ENCODE results near the gene GAL3ST2. TPM values are rescaled to one million over a fixed set of nuclear protein-coding genes. Genes with fewer than 3 reads are reported as not detected.
"Not testable (repeated sequence)": the region's sequence is repeated elsewhere in the genome, so short reads cannot be mapped to it uniquely, and the experiment has no call there.

GAL3ST2 gene
- total RNA-seq, 4 donors from 2014 or later = 2.7 TPM; not detected in 3

- Histone ChIP-seq H3K27me3 (peaks cover 0 to 55% (median 7%) of the 10 kb centered on the region in 4 donors), H3K4me1 (peaks cover 0 to 4% (median under 1%) of the 10 kb centered on the region in 4 donors), H3K36me3 (no peaks in the 10 kb centered on the region), H3K4me3 (no peak overlapping the region), H3K27ac (replicated peaks in 1 of 4) (no peak overlapping the region), H3K9me3 (no peaks in the 10 kb centered on the region)
- DNase-seq (ENCODE audit: extremely low spot score) = no peak
- TF ChIP-seq POLR2A (IDR thresholded peaks at IDR 0.05; ENCODE audit: low read depth) (no peak), POLR2AphosphoS5 (IDR thresholded peaks at IDR 0.05) (no peak), CTCF (IDR thresholded peaks at IDR 0.05) (no peak), EP300 (IDR thresholded peaks at IDR 0.05) (no peak)
- intact Hi-C loops (cut with DNase I) = no loop called here
- WGBS = 82% methylated on average over 10 of the region's 22 CpGs
These were observed 606 bp downstream of the GAL3ST2 start for GRCh38 chr2:241777170-241777685.

- Histone ChIP-seq H3K27me3 (peaks cover 0 to 49% (median 7%) of the 10 kb centered on the region in 4 donors), H3K4me3 (no peak overlapping the region), H3K9me3 (no peaks in the 10 kb centered on the region), H3K27ac (replicated peaks in 1 of 4) (no peak overlapping the region), H3K36me3 (no peaks in the 10 kb centered on the region), H3K4me1 (peaks cover 0 to 4% (median 0%) of the 10 kb centered on the region in 4 donors)
- intact Hi-C loops (cut with DNase I) = no loop called here
- WGBS = 90% methylated on average over 17 of the region's 21 CpGs
- no peak for DNase-seq (ENCODE audit: extremely low spot score)
- TF ChIP-seq POLR2AphosphoS5 (IDR thresholded peaks at IDR 0.05) = no peak
- no peak for TF ChIP-seq EP300 (IDR thresholded peaks at IDR 0.05)
- TF ChIP-seq CTCF (IDR thresholded peaks at IDR 0.05) = no peak
- no peak for TF ChIP-seq POLR2A (IDR thresholded peaks at IDR 0.05; ENCODE audit: low read depth)
These were observed 1.3 kb downstream of the GAL3ST2 start for GRCh38 chr2:241777686-241778627.

- H3K27me3 ChIP-seq = peaks cover 0 to 18% (median 0%) of the 10 kb centered on the region in 4 donors
- H3K9me3 ChIP-seq = no peaks in the 10 kb centered on the region
- no peaks in the 10 kb centered on the region for H3K36me3 ChIP-seq
- no peak for DNase-seq (ENCODE audit: extremely low spot score)
- no peaks in the 10 kb centered on the region for H3K4me1 ChIP-seq
- H3K4me3 ChIP-seq = no peak overlapping the region
- WGBS = 90% methylated on average over 5 of the region's 5 CpGs
- no peak for TF ChIP-seq POLR2A (IDR thresholded peaks at IDR 0.05; ENCODE audit: low read depth)
- H3K27ac ChIP-seq (replicated peaks in 1 of 4) = no peak overlapping the region
- intact Hi-C loops (cut with DNase I) = no loop called here
These were observed 4.4 kb downstream of the GAL3ST2 start for GRCh38 chr2:241780939-241781569.

GRCh38 chr2:241782053-241782452, 5.4 kb downstream of the GAL3ST2 start:
- H3K4me3 ChIP-seq; intact Hi-C loops (cut with DNase I); H3K36me3 ChIP-seq; DNase-seq (ENCODE audit: extremely low spot score); H3K4me1 ChIP-seq; H3K27me3 ChIP-seq; H3K9me3 ChIP-seq; H3K27ac ChIP-seq (replicated peaks in 1 of 4): not testable (repeated sequence)
- 93% methylated on average over 3 of the region's 3 CpGs for WGBS

- Histone ChIP-seq H3K9me3 (no peaks in the 10 kb centered on the region), H3K4me3 (no peak overlapping the region), H3K27ac (replicated peaks in 1 of 4) (no peak overlapping the region), H3K4me1 (no peaks in the 10 kb centered on the region), H3K36me3 (no peaks in the 10 kb centered on the region), H3K27me3 (no peaks in the 10 kb centered on the region)
- TF ChIP-seq EP300 (IDR thresholded peaks at IDR 0.05) (no peak), POLR2AphosphoS5 (IDR thresholded peaks at IDR 0.05) (no peak), CTCF (IDR thresholded peaks at IDR 0.05) (no peak), POLR2A (IDR thresholded peaks at IDR 0.05; ENCODE audit: low read depth) (no peak)
- WGBS = 83% methylated on average over 4 of the region's 4 CpGs
- no peak for DNase-seq (ENCODE audit: extremely low spot score)
- intact Hi-C loops (cut with DNase I) = no loop called here
These were observed 11.5 kb downstream of the GAL3ST2 start for GRCh38 chr2:241788135-241788534.
